NCI-H146 treated with DMSO at 0.1 percent for 48 hours (cell line): Measurements from ENCODE around the gene COX4I2.
"Not testable (repeated sequence)": the region's sequence is repeated elsewhere in the genome, so short reads cannot be mapped to it uniquely, and the experiment has no call there.

Experiments
- DNase-seq: peaks from one replicate; lab custom pipeline; 2025; ENCODE audit not compliant: unreplicated experiment; lab: John Stamatoyannopoulos, UW

COX4I2 gene

GRCh38 chr20:31637660-31638059 is at the start of gene COX4I2:
TSS of gene COX4I2 (plus strand) at chr20:31637912. CDS start at chr20:31639018, 1,106 bp downstream.
- no peak for DNase-seq

GRCh38 chr20:31590717-31591225 is 46.9 kb upstream of the COX4I2 start:
- no peak for DNase-seq

- peak; percentile 51 for DNase-seq
Observed at GRCh38 chr20:31593221-31594001, 44.3 kb upstream of the COX4I2 start.

- DNase-seq: no peak
Observed at GRCh38 chr20:31594002-31594557, 43.6 kb upstream of the COX4I2 start.

GRCh38 chr20:31594558-31595379 is 42.9 kb upstream of the COX4I2 start:
- peak; percentile 61 for DNase-seq

GRCh38 chr20:31595380-31595653 is 42.4 kb upstream of the COX4I2 start:
- DNase-seq: no peak

- no peak for DNase-seq
Observed at GRCh38 chr20:31595654-31596411, 41.9 kb upstream of the COX4I2 start.

GRCh38 chr20:31596412-31596715 is 41.3 kb upstream of the COX4I2 start:
- not testable (repeated sequence) for DNase-seq

GRCh38 chr20:31596831-31597480 is 40.8 kb upstream of the COX4I2 start:
- DNase-seq: no peak

- DNase-seq: no peak
Observed at GRCh38 chr20:31597481-31597855, 40.2 kb upstream of the COX4I2 start.

- no peak for DNase-seq
Observed at GRCh38 chr20:31602431-31602778, 35.3 kb upstream of the COX4I2 start.

- no peak for DNase-seq
Observed at GRCh38 chr20:31602779-31603441, 34.8 kb upstream of the COX4I2 start.

GRCh38 chr20:31603822-31604566 is 33.7 kb upstream of the COX4I2 start:
- DNase-seq: peak; percentile 100

GRCh38 chr20:31604567-31605030 is 33.1 kb upstream of the COX4I2 start:
- DNase-seq: no peak

GRCh38 chr20:31605031-31605901 is 32.4 kb upstream of the COX4I2 start, which contains the start of gene ID1:
TSS of gene ID1 (plus strand) at chr20:31605289. CDS start at chr20:31605388, 99 bp downstream.
- peak; percentile 99 for DNase-seq

GRCh38 chr20:31605902-31606803 is 31.6 kb upstream of the COX4I2 start:
- DNase-seq: peak; percentile 63

- peak; percentile 50 for DNase-seq
Observed at GRCh38 chr20:31606804-31607639, 30.7 kb upstream of the COX4I2 start.
